ENCODE measurements around the gene GRM4. TPM values are rescaled to one million over a fixed set of nuclear protein-coding genes. Genes with fewer than 3 reads are reported as not detected.

The GRM4 gene
- total and polyA plus RNA-seq, 4 donors: not detected

DNA sequence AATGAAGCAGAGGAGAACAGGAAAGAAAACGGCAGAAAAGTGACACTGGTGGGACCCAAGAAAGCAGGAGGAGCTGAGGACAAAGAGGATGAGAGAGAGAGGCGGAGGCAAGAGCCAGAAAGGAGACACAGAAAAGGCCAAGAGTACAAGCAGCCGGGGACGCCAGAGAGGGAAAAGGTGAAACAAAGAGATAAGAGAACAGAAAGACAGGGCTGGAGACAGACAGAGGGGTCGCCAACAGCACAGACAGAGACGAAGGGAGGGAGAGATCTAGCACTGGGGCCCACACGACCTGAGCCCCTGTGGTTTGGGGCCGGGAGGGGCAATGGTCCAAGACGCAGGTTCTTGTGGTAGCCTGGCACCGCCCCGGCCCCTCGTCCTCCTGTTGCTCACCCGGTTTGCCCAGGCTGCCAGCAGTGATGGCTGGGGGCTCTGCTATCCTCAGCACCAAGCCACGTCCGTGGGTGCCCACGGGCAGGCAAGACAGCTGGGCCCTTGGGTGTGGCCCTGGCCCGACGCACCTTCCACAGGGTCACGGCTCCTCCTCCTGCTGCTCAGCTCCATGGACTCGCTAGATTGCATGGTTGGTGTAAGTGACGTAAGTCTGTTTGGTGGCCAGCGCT is 123.5 kb downstream of the GRM4 start:
- H3K27ac ChIP-seq (ENCODE audit: low read depth in 1 of 2, low read length in 2 of 2): no peak overlapping the region
- H3K36me3 ChIP-seq (ENCODE audit: control insufficient read depth in 4 of 4, insufficient read depth in 3 of 4, low read depth in 1 of 4, low read length in 3 of 4): no peaks in the 10 kb centered on the region
- WGBS: 69% methylated on average over 22 of the region's 22 CpGs
- DNase-seq (ENCODE audit: low spot score): no peak
- no peak overlapping the region for H3K9ac ChIP-seq (ENCODE audit: low read depth in 1 of 2, low read length in 2 of 2)
- TF ChIP-seq HNF4G (IDR thresholded peaks at IDR 0.05): no peak
- no peak for TF ChIP-seq JUND (IDR thresholded peaks at IDR 0.05)
- no peak for TF ChIP-seq YY1 (IDR thresholded peaks at IDR 0.05)
- TF ChIP-seq, protein P1, sequence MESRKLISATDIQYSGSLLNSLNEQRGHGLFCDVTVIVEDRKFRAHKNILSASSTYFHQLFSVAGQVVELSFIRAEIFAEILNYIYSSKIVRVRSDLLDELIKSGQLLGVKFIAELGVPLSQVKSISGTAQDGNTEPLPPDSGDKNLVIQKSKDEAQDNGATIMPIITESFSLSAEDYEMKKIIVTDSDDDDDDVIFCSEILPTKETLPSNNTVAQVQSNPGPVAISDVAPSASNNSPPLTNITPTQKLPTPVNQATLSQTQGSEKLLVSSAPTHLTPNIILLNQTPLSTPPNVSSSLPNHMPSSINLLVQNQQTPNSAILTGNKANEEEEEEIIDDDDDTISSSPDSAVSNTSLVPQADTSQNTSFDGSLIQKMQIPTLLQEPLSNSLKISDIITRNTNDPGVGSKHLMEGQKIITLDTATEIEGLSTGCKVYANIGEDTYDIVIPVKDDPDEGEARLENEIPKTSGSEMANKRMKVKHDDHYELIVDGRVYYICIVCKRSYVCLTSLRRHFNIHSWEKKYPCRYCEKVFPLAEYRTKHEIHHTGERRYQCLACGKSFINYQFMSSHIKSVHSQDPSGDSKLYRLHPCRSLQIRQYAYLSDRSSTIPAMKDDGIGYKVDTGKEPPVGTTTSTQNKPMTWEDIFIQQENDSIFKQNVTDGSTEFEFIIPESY (IDR thresholded peaks at IDR 0.05): no peak
- no peak for TF ChIP-seq HNF4A (conservative IDR thresholded peaks at IDR 0.05)
- TF ChIP-seq, protein P2, sequence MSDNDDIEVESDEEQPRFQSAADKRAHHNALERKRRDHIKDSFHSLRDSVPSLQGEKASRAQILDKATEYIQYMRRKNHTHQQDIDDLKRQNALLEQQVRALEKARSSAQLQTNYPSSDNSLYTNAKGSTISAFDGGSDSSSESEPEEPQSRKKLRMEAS (IDR thresholded peaks at IDR 0.05): no peak
- TF ChIP-seq FOXA2 (IDR thresholded peaks at IDR 0.05): no peak
- TF ChIP-seq FOXA1 (IDR thresholded peaks at IDR 0.05): no peak
- TF ChIP-seq, protein P3, sequence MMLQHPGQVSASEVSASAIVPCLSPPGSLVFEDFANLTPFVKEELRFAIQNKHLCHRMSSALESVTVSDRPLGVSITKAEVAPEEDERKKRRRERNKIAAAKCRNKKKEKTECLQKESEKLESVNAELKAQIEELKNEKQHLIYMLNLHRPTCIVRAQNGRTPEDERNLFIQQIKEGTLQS (IDR thresholded peaks at IDR 0.05): no peak
- TF ChIP-seq RAD21 (IDR thresholded peaks at IDR 0.05): no peak
- no peaks in the 10 kb centered on the region for H3K27me3 ChIP-seq (ENCODE audit: control insufficient read depth in 4 of 4, insufficient read depth in 4 of 4, low read length in 3 of 4)
- H3K9me3 ChIP-seq (ENCODE audit: control insufficient read depth in 4 of 4, low read length in 3 of 4): no peaks in the 10 kb centered on the region
- no peaks in the 10 kb centered on the region for H3K4me1 ChIP-seq (ENCODE audit: control insufficient read depth in 4 of 4, insufficient read depth in 4 of 4, low read length in 3 of 4)
- H3K4me3 ChIP-seq (ENCODE audit: low read depth in 1 of 3, low read length in 3 of 3): no peak overlapping the region

DNA sequence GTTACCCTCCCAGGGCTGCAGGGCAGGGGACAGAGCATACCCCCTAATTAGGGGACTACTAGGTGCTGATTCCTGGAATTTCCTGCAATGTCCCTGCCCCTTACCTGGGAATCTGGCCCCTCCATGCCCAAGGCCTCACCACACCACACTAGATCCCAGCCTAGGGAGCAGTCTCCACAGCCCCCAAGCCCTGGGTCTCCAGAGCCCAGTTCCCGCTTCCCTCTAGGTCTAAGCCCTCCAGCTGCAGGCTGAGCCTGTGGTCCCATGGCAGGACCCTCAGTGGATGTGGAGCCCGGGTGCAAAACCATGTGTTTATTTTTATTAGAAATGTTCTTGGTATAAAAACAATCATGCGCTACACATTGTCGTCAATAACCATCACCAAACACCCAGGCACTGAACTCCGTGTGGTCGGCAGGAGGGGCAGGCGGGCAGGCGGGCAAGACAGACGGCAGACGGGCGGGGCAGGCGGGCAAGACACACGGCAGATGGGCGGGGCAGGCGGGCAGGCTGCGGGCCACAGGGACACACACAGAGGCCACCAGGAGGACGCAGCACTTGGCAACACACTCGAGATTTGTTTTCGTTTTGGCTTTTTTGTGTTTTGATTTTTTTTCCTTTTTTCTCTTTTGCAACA is 124.2 kb downstream of the GRM4 start:
- TF ChIP-seq RXRA (IDR thresholded peaks at IDR 0.05) (no peak), TAF1 (conservative IDR thresholded peaks at IDR 0.05) (no peak), EGR1 (IDR thresholded peaks at IDR 0.05; ENCODE audit: low read depth in 2 of 2) (no peak), HNF4A (conservative IDR thresholded peaks at IDR 0.05) (no peak), FOXA2 (IDR thresholded peaks at IDR 0.05) (no peak), GABPA (IDR thresholded peaks at IDR 0.05 in 1 of 2, conservative IDR thresholded peaks at IDR 0.05 in 1 of 2) (no peak), YY1 (IDR thresholded peaks at IDR 0.05) (no peak), HNF4G (IDR thresholded peaks at IDR 0.05) (no peak), RAD21 (IDR thresholded peaks at IDR 0.05) (no peak), SP1 (IDR thresholded peaks at IDR 0.05) (no peak), JUND (IDR thresholded peaks at IDR 0.05) (no peak), NR2F2 (IDR thresholded peaks at IDR 0.05) (no peak), FOXA1 (IDR thresholded peaks at IDR 0.05) (no peak)
- TF ChIP-seq, protein P2 (IDR thresholded peaks at IDR 0.05): no peak
- TF ChIP-seq, protein P4, sequence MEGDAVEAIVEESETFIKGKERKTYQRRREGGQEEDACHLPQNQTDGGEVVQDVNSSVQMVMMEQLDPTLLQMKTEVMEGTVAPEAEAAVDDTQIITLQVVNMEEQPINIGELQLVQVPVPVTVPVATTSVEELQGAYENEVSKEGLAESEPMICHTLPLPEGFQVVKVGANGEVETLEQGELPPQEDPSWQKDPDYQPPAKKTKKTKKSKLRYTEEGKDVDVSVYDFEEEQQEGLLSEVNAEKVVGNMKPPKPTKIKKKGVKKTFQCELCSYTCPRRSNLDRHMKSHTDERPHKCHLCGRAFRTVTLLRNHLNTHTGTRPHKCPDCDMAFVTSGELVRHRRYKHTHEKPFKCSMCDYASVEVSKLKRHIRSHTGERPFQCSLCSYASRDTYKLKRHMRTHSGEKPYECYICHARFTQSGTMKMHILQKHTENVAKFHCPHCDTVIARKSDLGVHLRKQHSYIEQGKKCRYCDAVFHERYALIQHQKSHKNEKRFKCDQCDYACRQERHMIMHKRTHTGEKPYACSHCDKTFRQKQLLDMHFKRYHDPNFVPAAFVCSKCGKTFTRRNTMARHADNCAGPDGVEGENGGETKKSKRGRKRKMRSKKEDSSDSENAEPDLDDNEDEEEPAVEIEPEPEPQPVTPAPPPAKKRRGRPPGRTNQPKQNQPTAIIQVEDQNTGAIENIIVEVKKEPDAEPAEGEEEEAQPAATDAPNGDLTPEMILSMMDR (IDR thresholded peaks at IDR 0.05; ENCODE audit: low read depth, low read length, missing input control): no peak
- TF ChIP-seq, protein P5, sequence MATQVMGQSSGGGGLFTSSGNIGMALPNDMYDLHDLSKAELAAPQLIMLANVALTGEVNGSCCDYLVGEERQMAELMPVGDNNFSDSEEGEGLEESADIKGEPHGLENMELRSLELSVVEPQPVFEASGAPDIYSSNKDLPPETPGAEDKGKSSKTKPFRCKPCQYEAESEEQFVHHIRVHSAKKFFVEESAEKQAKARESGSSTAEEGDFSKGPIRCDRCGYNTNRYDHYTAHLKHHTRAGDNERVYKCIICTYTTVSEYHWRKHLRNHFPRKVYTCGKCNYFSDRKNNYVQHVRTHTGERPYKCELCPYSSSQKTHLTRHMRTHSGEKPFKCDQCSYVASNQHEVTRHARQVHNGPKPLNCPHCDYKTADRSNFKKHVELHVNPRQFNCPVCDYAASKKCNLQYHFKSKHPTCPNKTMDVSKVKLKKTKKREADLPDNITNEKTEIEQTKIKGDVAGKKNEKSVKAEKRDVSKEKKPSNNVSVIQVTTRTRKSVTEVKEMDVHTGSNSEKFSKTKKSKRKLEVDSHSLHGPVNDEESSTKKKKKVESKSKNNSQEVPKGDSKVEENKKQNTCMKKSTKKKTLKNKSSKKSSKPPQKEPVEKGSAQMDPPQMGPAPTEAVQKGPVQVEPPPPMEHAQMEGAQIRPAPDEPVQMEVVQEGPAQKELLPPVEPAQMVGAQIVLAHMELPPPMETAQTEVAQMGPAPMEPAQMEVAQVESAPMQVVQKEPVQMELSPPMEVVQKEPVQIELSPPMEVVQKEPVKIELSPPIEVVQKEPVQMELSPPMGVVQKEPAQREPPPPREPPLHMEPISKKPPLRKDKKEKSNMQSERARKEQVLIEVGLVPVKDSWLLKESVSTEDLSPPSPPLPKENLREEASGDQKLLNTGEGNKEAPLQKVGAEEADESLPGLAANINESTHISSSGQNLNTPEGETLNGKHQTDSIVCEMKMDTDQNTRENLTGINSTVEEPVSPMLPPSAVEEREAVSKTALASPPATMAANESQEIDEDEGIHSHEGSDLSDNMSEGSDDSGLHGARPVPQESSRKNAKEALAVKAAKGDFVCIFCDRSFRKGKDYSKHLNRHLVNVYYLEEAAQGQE (IDR thresholded peaks at IDR 0.05): no peak
- TF ChIP-seq, protein P1 (IDR thresholded peaks at IDR 0.05): no peak
- TF ChIP-seq, protein P3 (IDR thresholded peaks at IDR 0.05): no peak
- whole genome bisulfite sequencing: 76% methylated on average over 19 of the region's 19 CpGs
- H3K27me3 ChIP-seq (ENCODE audit: control insufficient read depth in 4 of 4, insufficient read depth in 4 of 4, low read length in 3 of 4): no peaks in the 10 kb centered on the region
- H3K27ac ChIP-seq (ENCODE audit: low read depth in 1 of 2, low read length in 2 of 2): no peak overlapping the region
- no peak for DNase-seq (ENCODE audit: low spot score)
- no peaks in the 10 kb centered on the region for H3K4me1 ChIP-seq (ENCODE audit: control insufficient read depth in 4 of 4, insufficient read depth in 4 of 4, low read length in 3 of 4)
- H3K9ac ChIP-seq (ENCODE audit: low read depth in 1 of 2, low read length in 2 of 2): no peak overlapping the region
- no peaks in the 10 kb centered on the region for H3K9me3 ChIP-seq (ENCODE audit: control insufficient read depth in 4 of 4, low read length in 3 of 4)
- no peaks in the 10 kb centered on the region for H3K36me3 ChIP-seq (ENCODE audit: control insufficient read depth in 4 of 4, insufficient read depth in 3 of 4, low read depth in 1 of 4, low read length in 3 of 4)
- H3K4me3 ChIP-seq (ENCODE audit: low read depth in 1 of 3, low read length in 3 of 3): no peak overlapping the region
